ENCODE measurements around the gene MPRIP.

DNA sequence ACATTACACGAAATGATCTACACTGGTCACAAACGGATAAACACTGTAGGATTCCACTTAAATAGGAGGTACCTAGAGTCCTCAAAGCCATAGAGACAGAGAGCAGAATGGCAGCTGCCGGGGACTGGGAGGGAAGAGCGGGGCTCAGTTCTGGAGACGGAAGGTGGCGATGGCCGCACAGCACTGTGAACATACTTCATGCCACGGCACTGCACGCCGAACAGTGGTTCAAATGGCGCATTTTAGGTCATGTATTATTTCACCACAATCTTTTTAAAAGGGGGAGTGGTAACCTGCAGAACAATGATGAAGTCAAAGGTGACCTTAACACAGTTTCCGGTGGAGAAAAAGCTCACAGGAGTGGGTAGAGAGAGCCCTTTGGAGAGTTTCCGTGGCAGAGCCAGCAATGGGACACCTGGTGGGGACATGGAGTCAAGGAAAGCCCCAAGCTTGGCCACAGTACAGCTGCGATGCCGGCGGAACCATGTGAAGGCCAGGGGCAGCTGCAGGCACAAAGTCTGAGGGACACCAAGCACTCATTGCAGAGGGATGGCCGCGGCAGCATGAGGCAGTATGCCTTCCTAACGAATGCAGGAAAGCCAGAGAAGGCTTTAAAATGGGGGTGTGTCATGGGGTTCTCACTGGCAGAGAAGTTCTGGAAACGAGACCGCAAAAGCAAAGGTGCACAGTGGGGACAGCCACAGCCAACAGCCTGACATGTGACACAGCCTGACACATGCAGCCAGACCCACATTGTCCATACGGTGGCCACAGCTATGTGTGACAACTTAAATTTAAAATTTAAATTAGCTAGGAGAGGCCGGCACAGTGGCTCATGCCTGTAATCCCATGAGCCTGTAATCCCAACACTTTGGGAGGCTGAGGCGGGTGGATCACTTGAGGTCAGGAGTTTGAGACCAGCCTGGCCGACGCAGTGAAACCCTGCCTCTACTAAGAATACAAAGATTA lies 187.4 kb downstream of the MPRIP start:
- TF ChIP-seq, protein P1, sequence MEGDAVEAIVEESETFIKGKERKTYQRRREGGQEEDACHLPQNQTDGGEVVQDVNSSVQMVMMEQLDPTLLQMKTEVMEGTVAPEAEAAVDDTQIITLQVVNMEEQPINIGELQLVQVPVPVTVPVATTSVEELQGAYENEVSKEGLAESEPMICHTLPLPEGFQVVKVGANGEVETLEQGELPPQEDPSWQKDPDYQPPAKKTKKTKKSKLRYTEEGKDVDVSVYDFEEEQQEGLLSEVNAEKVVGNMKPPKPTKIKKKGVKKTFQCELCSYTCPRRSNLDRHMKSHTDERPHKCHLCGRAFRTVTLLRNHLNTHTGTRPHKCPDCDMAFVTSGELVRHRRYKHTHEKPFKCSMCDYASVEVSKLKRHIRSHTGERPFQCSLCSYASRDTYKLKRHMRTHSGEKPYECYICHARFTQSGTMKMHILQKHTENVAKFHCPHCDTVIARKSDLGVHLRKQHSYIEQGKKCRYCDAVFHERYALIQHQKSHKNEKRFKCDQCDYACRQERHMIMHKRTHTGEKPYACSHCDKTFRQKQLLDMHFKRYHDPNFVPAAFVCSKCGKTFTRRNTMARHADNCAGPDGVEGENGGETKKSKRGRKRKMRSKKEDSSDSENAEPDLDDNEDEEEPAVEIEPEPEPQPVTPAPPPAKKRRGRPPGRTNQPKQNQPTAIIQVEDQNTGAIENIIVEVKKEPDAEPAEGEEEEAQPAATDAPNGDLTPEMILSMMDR (IDR thresholded peaks at IDR 0.05; ENCODE audit: poor library complexity, severe bottlenecking), result no peak
- TF ChIP-seq EZH2 (IDR thresholded peaks at IDR 0.05; ENCODE audit: borderline replicate concordance, insufficient read depth, low read length, poor library complexity, severe bottlenecking), result no peak
- no peak for TF ChIP-seq TAF1 (IDR thresholded peaks at IDR 0.05; ENCODE audit: low read depth)
- TF ChIP-seq EP300 (conservative IDR thresholded peaks at IDR 0.05; ENCODE audit: poor library complexity, severe bottlenecking), result no peak
